MM.1S (cell line): ENCODE measurements around the gene CHRDL1.
A peak's percentile ranks its signal among the peaks of the same experiment; 100 is the strongest.

Source experiments
- DNase-seq: peaks from one replicate; pipeline ENCODE4 v3.0.0-alpha.2; 2015
- H2AFZ ChIP-seq: fragments of 300-600 bp; sonication (generic); 2 replicates; pipeline ENCODE4 v1.6.0; 2016; ENCODE audit warnings: antibody characterized with exemption, low read length
- H3F3A ChIP-seq: fragments of 300-600 bp; sonication (generic); 2 replicates; pipeline ENCODE4 v1.6.1; 2016; ENCODE audit warnings: mild to moderate bottlenecking, antibody characterized with exemption, low read length, moderate library complexity, mixed read lengths; ENCODE audit not compliant: insufficient read depth
- H3K27ac ChIP-seq: fragments of 300-600 bp; sonication (generic); 2 replicates; pipeline ENCODE4 v1.5.1; 2016; ENCODE audit warnings: mild to moderate bottlenecking, low read length
- H3K27me3 ChIP-seq: fragments of 300-600 bp; sonication (generic); replicated peaks from 2 replicates; pipeline ENCODE4 v1.6.0; 2016; ENCODE audit warnings: low read length; ENCODE audit not compliant: insufficient read depth
- H3K36me3 ChIP-seq: fragments of 300-600 bp; sonication (generic); replicated peaks from 2 replicates; pipeline ENCODE4 v1.6.1; 2016; ENCODE audit warnings: mild to moderate bottlenecking, low read length, mixed read lengths; ENCODE audit not compliant: insufficient read depth
- H3K4me1 ChIP-seq: fragments of 300-600 bp; sonication (generic); 2 replicates; pipeline ENCODE4 v1.6.1; 2016; ENCODE audit warnings: low read length, mixed read lengths
- H3K4me2 ChIP-seq: fragments of 300-600 bp; sonication (generic); 2 replicates; pipeline ENCODE4 v1.6.0; 2016; ENCODE audit warnings: low read depth, low read length
- H3K4me3 ChIP-seq: fragments of 300-600 bp; sonication (generic); 2 replicates; pipeline ENCODE4 v1.5.1; 2016; ENCODE audit warnings: low read length, mixed read lengths
- H3K79me2 ChIP-seq: fragments of 300-600 bp; sonication (generic); 2 replicates; pipeline ENCODE4 v1.6.1; 2016; ENCODE audit warnings: mixed run types, low read length, mixed read lengths
- H3K9ac ChIP-seq: fragments of 300-600 bp; sonication (generic); 2 replicates; pipeline ENCODE4 v1.6.1; 2016; ENCODE audit warnings: low read length, mixed read lengths
- H3K9me2 ChIP-seq: fragments of 300-600 bp; sonication (generic); replicated peaks from 2 replicates; pipeline ENCODE4 v1.6.1; 2016; ENCODE audit warnings: mild to moderate bottlenecking, low read length, mixed read lengths; ENCODE audit not compliant: insufficient read depth
- H3K9me3 ChIP-seq: fragments of 300-600 bp; sonication (generic); replicated peaks from 2 replicates; pipeline ENCODE4 v1.6.1; 2016; ENCODE audit warnings: mild to moderate bottlenecking, low read length, mixed read lengths; ENCODE audit not compliant: insufficient read depth
- H4K20me1 ChIP-seq: fragments of 300-600 bp; sonication (generic); 2 replicates; pipeline ENCODE4 v1.6.1; 2016; ENCODE audit warnings: mild to moderate bottlenecking, low read length, moderate library complexity, mixed read lengths; ENCODE audit not compliant: insufficient read depth
- CTCF ChIP-seq: fragments of 300-600 bp; sonication (generic); IDR thresholded peaks from 2 replicates; pipeline ENCODE4 v1.5.1; 2016; ENCODE audit warnings: antibody characterized with exemption, low read length, mixed read lengths
- EZH2 ChIP-seq: fragments of 300-600 bp; sonication (generic); optimal IDR thresholded peaks from 2 replicates; pipeline ENCODE3; 2017; ENCODE audit warnings: low read depth, mild to moderate bottlenecking, antibody characterized with exemption, low read length, mixed read lengths
- EZH2phosphoT487 ChIP-seq: fragments of 300-600 bp; sonication (generic); IDR thresholded peaks from 2 replicates; pipeline ENCODE4 v1.6.1; 2018; ENCODE audit warnings: antibody characterized with exemption, low read length

The CHRDL1 gene

GRCh38 chrX:110703641-110704040 is 92.0 kb downstream of the CHRDL1 start:
- DNase-seq: no peak
- Histone ChIP-seq H3K9ac (no peak overlapping the region), H3K9me2 (no peaks in the 10 kb centered on the region), H2AFZ (no peak overlapping the region), H3F3A (no peaks in the 10 kb centered on the region), H3K36me3 (no peaks in the 10 kb centered on the region), H3K79me2 (no peaks in the 10 kb centered on the region), H3K4me3 (no peak overlapping the region), H3K9me3 (no peaks in the 10 kb centered on the region), H3K27me3 (no peaks in the 10 kb centered on the region), H3K27ac (no peak overlapping the region), H4K20me1 (no peaks in the 10 kb centered on the region), H3K4me2 (no peak overlapping the region), H3K4me1 (no peaks in the 10 kb centered on the region)
- no peak for TF ChIP-seq EZH2phosphoT487
- TF ChIP-seq EZH2: no peak
- TF ChIP-seq CTCF: no peak

GRCh38 chrX:110699109-110699508 is 96.5 kb downstream of the CHRDL1 start:
- no peaks in the 10 kb centered on the region for H3K9me3 ChIP-seq
- TF ChIP-seq CTCF (no peak), EZH2phosphoT487 (no peak), EZH2 (no peak)
- no peaks in the 10 kb centered on the region for H3K36me3 ChIP-seq
- H4K20me1 ChIP-seq: no peaks in the 10 kb centered on the region
- no peak overlapping the region for H3K4me3 ChIP-seq
- H3K4me1 ChIP-seq: no peaks in the 10 kb centered on the region
- no peak overlapping the region for H3K9ac ChIP-seq
- H3K79me2 ChIP-seq: no peaks in the 10 kb centered on the region
- peak overlapping the region; percentile 28; the same call in 1 of the 2 replicates for H3K27ac ChIP-seq
- no peak overlapping the region for H3K4me2 ChIP-seq
- no peak for DNase-seq
- H3F3A ChIP-seq: no peaks in the 10 kb centered on the region
- H3K9me2 ChIP-seq: no peaks in the 10 kb centered on the region
- no peaks in the 10 kb centered on the region for H3K27me3 ChIP-seq
- H2AFZ ChIP-seq: no peak overlapping the region

- Histone ChIP-seq H3F3A (no peaks in the 10 kb centered on the region), H3K9me2 (no peaks in the 10 kb centered on the region), H3K9me3 (no peaks in the 10 kb centered on the region), H2AFZ (no peak overlapping the region), H3K4me2 (no peak overlapping the region), H3K9ac (no peak overlapping the region), H3K4me3 (no peak overlapping the region), H3K27me3 (no peaks in the 10 kb centered on the region), H3K36me3 (no peaks in the 10 kb centered on the region), H4K20me1 (no peaks in the 10 kb centered on the region), H3K27ac (peak overlapping the region; percentile 28; the same call in 1 of the 2 replicates), H3K4me1 (no peaks in the 10 kb centered on the region), H3K79me2 (no peaks in the 10 kb centered on the region)
- DNase-seq: no peak
- TF ChIP-seq EZH2 (no peak), CTCF (no peak), EZH2phosphoT487 (no peak)
Measured at GRCh38 chrX:110698696-110699095, 96.9 kb downstream of the CHRDL1 start.
